OCI-M2 (cell line): ENCODE measurements around the gene PHAF1.
A peak's percentile ranks its signal among the peaks of the same experiment; 100 is the strongest.

Experiments used
- DNase-seq: peaks from one replicate; lab custom pipeline; 2025; ENCODE audit not compliant: unreplicated experiment; lab: John Stamatoyannopoulos, UW

The PHAF1 gene

GRCh38 chr16:67109407-67110135, at the start of gene PHAF1:
Gene PHAF1, plus strand, starts transcription at chr16:67109941. Its CDS starts 235 bp downstream, at chr16:67110176.
- DNase-seq = peak; percentile 26

GRCh38 chr16:67063008-67063407, 46.7 kb upstream of the PHAF1 start:
- no peak for DNase-seq

- no peak for DNase-seq
Measured at GRCh38 chr16:67068212-67068753, 41.5 kb upstream of the PHAF1 start.

- no peak for DNase-seq
Measured at GRCh38 chr16:67071476-67072048, 38.2 kb upstream of the PHAF1 start.

GRCh38 chr16:67075331-67075730, 34.4 kb upstream of the PHAF1 start:
- DNase-seq = no peak

- DNase-seq = no peak
Measured at GRCh38 chr16:67077871-67078270, 31.9 kb upstream of the PHAF1 start.

GRCh38 chr16:67082100-67082499, 27.6 kb upstream of the PHAF1 start:
- no peak for DNase-seq

- DNase-seq = no peak
Measured at GRCh38 chr16:67082891-67083290, 26.9 kb upstream of the PHAF1 start.

GRCh38 chr16:67084345-67085028, 25.3 kb upstream of the PHAF1 start:
- no peak for DNase-seq

GRCh38 chr16:67086822-67087221, 22.9 kb upstream of the PHAF1 start:
- DNase-seq = no peak

- no peak for DNase-seq
Measured at GRCh38 chr16:67087291-67087690, 22.4 kb upstream of the PHAF1 start.

GRCh38 chr16:67087803-67088202, 21.9 kb upstream of the PHAF1 start:
- no peak for DNase-seq

GRCh38 chr16:67088551-67088950, 21.2 kb upstream of the PHAF1 start:
- DNase-seq = no peak

- no peak for DNase-seq
Measured at GRCh38 chr16:67089101-67089500, 20.6 kb upstream of the PHAF1 start.

- no peak for DNase-seq
Measured at GRCh38 chr16:67091906-67092566, 17.7 kb upstream of the PHAF1 start.

GRCh38 chr16:67093098-67093726, 16.5 kb upstream of the PHAF1 start:
- DNase-seq = no peak

GRCh38 chr16:67098599-67098998, 11.1 kb upstream of the PHAF1 start:
- no peak for DNase-seq

- DNase-seq = no peak
Measured at GRCh38 chr16:67100569-67101310, 9.0 kb upstream of the PHAF1 start.

GRCh38 chr16:67101311-67102082, 8.2 kb upstream of the PHAF1 start:
- DNase-seq = no peak

GRCh38 chr16:67104061-67104460, 5.7 kb upstream of the PHAF1 start:
- DNase-seq = no peak
